ENCODE data around the gene DEAF1. TPM values are rescaled to one million over a fixed set of nuclear protein-coding genes. Genes with fewer than 3 reads are reported as not detected.

Gene DEAF1
- polyA plus RNA-seq, 2 donors: 20.3 to 42.4 TPM

GRCh38 chr11:727859-728748 is 33.1 kb upstream of the DEAF1 start:
- Histone ChIP-seq H3K27ac (ENCODE audit: low read depth in 2 of 2, low read length in 1 of 2) (peak overlapping the region; percentile 85 to 89), H3K4me1 (ENCODE audit: control insufficient read depth in 2 of 2, insufficient read depth in 2 of 2, low read length in 1 of 2) (peaks cover 2 to 20% of the 10 kb centered on the region in 2 donors), H3K4me3 (ENCODE audit: low read depth in 1 of 2, low read length in 2 of 2) (no peak overlapping the region)

GRCh38 chr11:727281-727701 is 32.3 kb upstream of the DEAF1 start:
- Histone ChIP-seq H3K9me3 (ENCODE audit: control insufficient read depth in 2 of 2, insufficient read depth in 1 of 2, low read depth in 1 of 2, low read length in 1 of 2) (no peaks in the 10 kb centered on the region), H3K36me3 (ENCODE audit: control insufficient read depth in 2 of 2, insufficient read depth in 2 of 2, low read length in 1 of 2) (peaks cover 0 to 18% of the 10 kb centered on the region in 2 donors), H3K4me3 (ENCODE audit: low read depth in 1 of 2, low read length in 2 of 2) (no peak overlapping the region), H3K4me1 (ENCODE audit: control insufficient read depth in 2 of 2, insufficient read depth in 2 of 2, low read length in 1 of 2) (peaks cover 2 to 20% of the 10 kb centered on the region in 2 donors), H3K27me3 (ENCODE audit: control insufficient read depth in 1 of 2, insufficient read depth in 2 of 2, low read length in 2 of 2) (no peaks in the 10 kb centered on the region), H3K27ac (ENCODE audit: low read depth in 2 of 2, low read length in 1 of 2) (peak overlapping the region; percentile 85 to 89)
- WGBS, 2 donors: 82 to 88% methylated on average over 12 of the region's 12 CpGs

More at GRCh38 chr11:727859-728748, 33.1 kb upstream of the DEAF1 start:
- H3K36me3 ChIP-seq (ENCODE audit: control insufficient read depth in 2 of 2, insufficient read depth in 2 of 2, low read length in 1 of 2): peaks cover 0 to 14% of the 10 kb centered on the region in 2 donors
- no peaks in the 10 kb centered on the region for H3K27me3 ChIP-seq (ENCODE audit: control insufficient read depth in 1 of 2, insufficient read depth in 2 of 2, low read length in 2 of 2)
- no peaks in the 10 kb centered on the region for H3K9me3 ChIP-seq (ENCODE audit: control insufficient read depth in 2 of 2, insufficient read depth in 1 of 2, low read depth in 1 of 2, low read length in 1 of 2)
- WGBS, 2 donors: 24 to 30% methylated on average over 29 to 31 of the region's 31 CpGs

GRCh38 chr11:726278-727220 is 31.5 kb upstream of the DEAF1 start:
- peak overlapping the region in 1 of 2 donors; percentile 14 for H3K4me3 ChIP-seq (ENCODE audit: low read depth in 1 of 2, low read length in 2 of 2)
- H3K9me3 ChIP-seq (ENCODE audit: control insufficient read depth in 2 of 2, insufficient read depth in 1 of 2, low read depth in 1 of 2, low read length in 1 of 2): no peaks in the 10 kb centered on the region
- 9 to 15% methylated on average over 47 to 61 of the region's 61 CpGs for WGBS, 2 donors
- H3K4me1 ChIP-seq (ENCODE audit: control insufficient read depth in 2 of 2, insufficient read depth in 2 of 2, low read length in 1 of 2): peaks cover 2 to 20% of the 10 kb centered on the region in 2 donors
- H3K27ac ChIP-seq (ENCODE audit: low read depth in 2 of 2, low read length in 1 of 2): peak overlapping the region; percentile 85 to 89
- peaks cover 0 to 24% of the 10 kb centered on the region in 2 donors for H3K36me3 ChIP-seq (ENCODE audit: control insufficient read depth in 2 of 2, insufficient read depth in 2 of 2, low read length in 1 of 2)
- H3K27me3 ChIP-seq (ENCODE audit: control insufficient read depth in 1 of 2, insufficient read depth in 2 of 2, low read length in 2 of 2): no peaks in the 10 kb centered on the region

- Histone ChIP-seq H3K36me3 (ENCODE audit: control insufficient read depth in 2 of 2, insufficient read depth in 2 of 2, low read length in 1 of 2) (peaks cover 0 to 31% of the 10 kb centered on the region in 2 donors), H3K4me3 (ENCODE audit: low read depth in 1 of 2, low read length in 2 of 2) (no peak overlapping the region), H3K9me3 (ENCODE audit: control insufficient read depth in 2 of 2, insufficient read depth in 1 of 2, low read depth in 1 of 2, low read length in 1 of 2) (no peaks in the 10 kb centered on the region), H3K27me3 (ENCODE audit: control insufficient read depth in 1 of 2, insufficient read depth in 2 of 2, low read length in 2 of 2) (no peaks in the 10 kb centered on the region), H3K4me1 (ENCODE audit: control insufficient read depth in 2 of 2, insufficient read depth in 2 of 2, low read length in 1 of 2) (peaks cover 6 to 20% of the 10 kb centered on the region in 2 donors), H3K27ac (ENCODE audit: low read depth in 2 of 2, low read length in 1 of 2) (peak overlapping the region; percentile 58 to 85)
- WGBS, 2 donors: 6 to 10% methylated on average over 37 to 53 of the region's 53 CpGs
Observed at GRCh38 chr11:725624-726202, 30.7 kb upstream of the DEAF1 start.

GRCh38 chr11:724778-725386 is 29.9 kb upstream of the DEAF1 start:
- Histone ChIP-seq H3K36me3 (ENCODE audit: control insufficient read depth in 2 of 2, insufficient read depth in 2 of 2, low read length in 1 of 2) (peaks cover 0 to 37% of the 10 kb centered on the region in 2 donors), H3K27ac (ENCODE audit: low read depth in 2 of 2, low read length in 1 of 2) (no peak overlapping the region), H3K9me3 (ENCODE audit: control insufficient read depth in 2 of 2, insufficient read depth in 1 of 2, low read depth in 1 of 2, low read length in 1 of 2) (no peaks in the 10 kb centered on the region), H3K4me1 (ENCODE audit: control insufficient read depth in 2 of 2, insufficient read depth in 2 of 2, low read length in 1 of 2) (peaks cover 7 to 20% of the 10 kb centered on the region in 2 donors), H3K27me3 (ENCODE audit: control insufficient read depth in 1 of 2, insufficient read depth in 2 of 2, low read length in 2 of 2) (no peaks in the 10 kb centered on the region), H3K4me3 (ENCODE audit: low read depth in 1 of 2, low read length in 2 of 2) (no peak overlapping the region)
- 74 to 79% methylated on average over 18 of the region's 18 CpGs for WGBS, 2 donors

GRCh38 chr11:724049-724777 is 29.2 kb upstream of the DEAF1 start:
- Histone ChIP-seq H3K4me1 (ENCODE audit: control insufficient read depth in 2 of 2, insufficient read depth in 2 of 2, low read length in 1 of 2) (peaks cover 7 to 19% of the 10 kb centered on the region in 2 donors), H3K9me3 (ENCODE audit: control insufficient read depth in 2 of 2, insufficient read depth in 1 of 2, low read depth in 1 of 2, low read length in 1 of 2) (no peaks in the 10 kb centered on the region), H3K36me3 (ENCODE audit: control insufficient read depth in 2 of 2, insufficient read depth in 2 of 2, low read length in 1 of 2) (peaks cover 0 to 41% of the 10 kb centered on the region in 2 donors), H3K4me3 (ENCODE audit: low read depth in 1 of 2, low read length in 2 of 2) (no peak overlapping the region), H3K27me3 (ENCODE audit: control insufficient read depth in 1 of 2, insufficient read depth in 2 of 2, low read length in 2 of 2) (no peaks in the 10 kb centered on the region), H3K27ac (ENCODE audit: low read depth in 2 of 2, low read length in 1 of 2) (peak overlapping the region in 1 of 2 donors; percentile 14)
- 75 to 80% methylated on average over 17 to 19 of the region's 19 CpGs for WGBS, 2 donors

- Histone ChIP-seq H3K36me3 (ENCODE audit: control insufficient read depth in 2 of 2, insufficient read depth in 2 of 2, low read length in 1 of 2) (peaks cover 0 to 42% of the 10 kb centered on the region in 2 donors), H3K27me3 (ENCODE audit: control insufficient read depth in 1 of 2, insufficient read depth in 2 of 2, low read length in 2 of 2) (no peaks in the 10 kb centered on the region), H3K9me3 (ENCODE audit: control insufficient read depth in 2 of 2, insufficient read depth in 1 of 2, low read depth in 1 of 2, low read length in 1 of 2) (no peaks in the 10 kb centered on the region), H3K27ac (ENCODE audit: low read depth in 2 of 2, low read length in 1 of 2) (peak overlapping the region in 1 of 2 donors; percentile 24), H3K4me1 (ENCODE audit: control insufficient read depth in 2 of 2, insufficient read depth in 2 of 2, low read length in 1 of 2) (peaks cover 7 to 19% of the 10 kb centered on the region in 2 donors), H3K4me3 (ENCODE audit: low read depth in 1 of 2, low read length in 2 of 2) (no peak overlapping the region)
- 52 to 54% methylated on average over 8 of the region's 8 CpGs for WGBS, 2 donors
Observed at GRCh38 chr11:723120-723883, 28.3 kb upstream of the DEAF1 start.

- no peaks in the 10 kb centered on the region for H3K9me3 ChIP-seq (ENCODE audit: control insufficient read depth in 2 of 2, insufficient read depth in 1 of 2, low read depth in 1 of 2, low read length in 1 of 2)
Observed at GRCh38 chr11:722346-722811, 27.4 kb upstream of the DEAF1 start.

More at GRCh38 chr11:722346-722811, 27.4 kb upstream of the DEAF1 start:
- Histone ChIP-seq H3K27me3 (ENCODE audit: control insufficient read depth in 1 of 2, insufficient read depth in 2 of 2, low read length in 2 of 2) (no peaks in the 10 kb centered on the region), H3K36me3 (ENCODE audit: control insufficient read depth in 2 of 2, insufficient read depth in 2 of 2, low read length in 1 of 2) (peaks cover 0 to 42% of the 10 kb centered on the region in 2 donors), H3K27ac (ENCODE audit: low read depth in 2 of 2, low read length in 1 of 2) (no peak overlapping the region), H3K4me1 (ENCODE audit: control insufficient read depth in 2 of 2, insufficient read depth in 2 of 2, low read length in 1 of 2) (peaks cover 7 to 15% of the 10 kb centered on the region in 2 donors), H3K4me3 (ENCODE audit: low read depth in 1 of 2, low read length in 2 of 2) (no peak overlapping the region)
- 76 to 79% methylated on average over 18 to 20 of the region's 20 CpGs for WGBS, 2 donors
